HUES6 (cell line): ENCODE results near the gene PNPLA7.

Source experiments
- H3K27ac ChIP-seq: 2 replicates; pipeline ENCODE4 v1.7.0; 2013; ENCODE audit warnings: low read depth, mild to moderate bottlenecking, low read length, inconsistent platforms
- H3K27me3 ChIP-seq: 2 replicates; pipeline ENCODE4 v1.6.1; 2013; ENCODE audit warnings: low read length; ENCODE audit not compliant: control insufficient read depth, insufficient read depth
- H3K36me3 ChIP-seq: 2 replicates; pipeline ENCODE4 v1.6.1; 2013; ENCODE audit warnings: low read length; ENCODE audit not compliant: control insufficient read depth, insufficient read depth
- H3K4me1 ChIP-seq: 2 replicates; pipeline ENCODE4 v1.6.1; 2013; ENCODE audit warnings: low read length; ENCODE audit not compliant: control insufficient read depth, insufficient read depth
- H3K4me3 ChIP-seq: 2 replicates; pipeline ENCODE4 v1.5.1; 2013; ENCODE audit warnings: low read depth, low read length
- H3K9ac ChIP-seq: one replicate; pipeline ENCODE4 v1.6.1; 2013; ENCODE audit warnings: mild to moderate bottlenecking, low read length
- H3K9me3 ChIP-seq: 2 replicates; pipeline ENCODE4 v1.6.1; 2013; ENCODE audit warnings: low read depth, low read length; ENCODE audit not compliant: control insufficient read depth, insufficient read depth

The PNPLA7 gene

GRCh38 chr9:137437691-137438590, 112.3 kb downstream of the PNPLA7 start:
- H3K9ac ChIP-seq: no peak overlapping the region
- H3K27me3 ChIP-seq: peaks cover 6% of the 10 kb centered on the region
- no peak overlapping the region for H3K27ac ChIP-seq
- no peaks in the 10 kb centered on the region for H3K9me3 ChIP-seq
- H3K36me3 ChIP-seq: no peaks in the 10 kb centered on the region
- no peaks in the 10 kb centered on the region for H3K4me1 ChIP-seq
- no peak overlapping the region for H3K4me3 ChIP-seq

- Histone ChIP-seq H3K27me3 (peaks cover 2% of the 10 kb centered on the region; the same call in 1 of the 2 replicates), H3K4me1 (no peaks in the 10 kb centered on the region), H3K27ac (no peak overlapping the region), H3K9me3 (no peaks in the 10 kb centered on the region), H3K4me3 (no peak overlapping the region), H3K36me3 (no peaks in the 10 kb centered on the region), H3K9ac (no peak overlapping the region)
These were observed 113.2 kb downstream of the PNPLA7 start for GRCh38 chr9:137436761-137437600.

DNA sequence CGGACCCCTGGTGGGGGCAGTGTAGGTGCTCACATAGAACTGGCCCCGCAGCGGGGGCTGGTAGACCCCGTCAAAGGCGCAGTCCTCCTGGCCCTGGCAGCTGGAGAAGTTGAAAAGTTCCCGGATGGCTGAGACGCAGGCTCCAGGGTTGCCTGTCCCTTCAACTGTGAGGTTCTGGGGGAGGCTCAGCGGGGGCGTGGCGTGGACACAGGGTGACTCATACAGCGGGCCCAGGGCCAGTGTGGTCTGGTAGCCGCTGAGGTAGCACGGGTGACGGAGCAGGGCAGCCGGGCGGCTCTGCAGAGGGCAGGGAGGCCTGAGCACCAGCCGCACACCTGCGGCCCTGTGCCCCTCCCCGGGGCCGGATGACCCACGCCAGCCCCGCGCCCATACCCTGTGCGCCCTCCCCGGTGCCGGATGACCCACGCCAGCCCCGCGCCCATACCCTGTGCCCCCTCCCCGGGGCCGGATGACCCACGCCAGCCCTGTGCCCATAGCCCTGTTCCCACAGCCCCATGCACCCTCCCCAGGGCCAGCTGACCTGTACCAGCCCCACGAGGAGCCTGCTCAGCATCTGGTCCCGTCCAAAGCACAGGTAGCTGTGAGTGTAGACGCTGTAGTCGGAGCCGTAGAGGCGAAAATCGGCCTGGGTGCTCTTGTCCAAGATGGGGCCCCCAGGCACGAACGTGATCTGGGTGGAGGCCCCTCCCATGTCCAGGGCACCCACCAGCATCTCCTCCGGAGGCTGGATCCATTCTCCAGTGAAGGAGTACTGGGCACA, 114.0 kb downstream of the PNPLA7 start:
- H3K4me3 ChIP-seq: no peak overlapping the region
- H3K9me3 ChIP-seq: no peaks in the 10 kb centered on the region
- H3K27me3 ChIP-seq: no peaks in the 10 kb centered on the region
- no peak overlapping the region for H3K27ac ChIP-seq
- no peak overlapping the region for H3K9ac ChIP-seq
- no peaks in the 10 kb centered on the region for H3K36me3 ChIP-seq
- H3K4me1 ChIP-seq: no peaks in the 10 kb centered on the region

DNA sequence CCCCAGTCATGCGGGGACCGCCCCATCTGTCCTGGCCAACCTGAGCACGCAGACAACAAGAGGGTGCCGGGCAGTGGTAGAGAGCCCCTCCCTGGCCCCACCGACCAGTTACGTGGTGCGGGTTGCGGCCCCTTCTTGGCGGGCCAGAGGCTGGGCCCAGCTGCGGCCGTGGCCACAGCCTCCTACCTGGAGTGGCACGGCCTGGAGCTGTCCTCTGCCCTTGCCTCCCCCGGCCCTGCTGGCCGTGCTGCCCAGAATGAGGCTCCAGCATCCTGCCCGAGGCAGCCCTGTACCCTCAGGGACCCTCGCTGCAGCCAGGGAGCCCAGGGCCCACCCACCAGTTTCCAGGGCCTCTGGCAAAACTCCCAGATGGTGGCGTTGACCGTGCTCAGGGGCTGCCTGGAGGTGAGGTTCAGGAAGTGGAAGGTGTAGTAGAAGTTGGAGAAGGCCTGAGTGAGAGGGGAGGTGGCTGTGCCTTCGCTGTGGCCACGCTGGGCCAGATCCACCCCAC, 114.8 kb downstream of the PNPLA7 start:
- H3K9ac ChIP-seq: no peak overlapping the region
- no peak overlapping the region for H3K27ac ChIP-seq
- no peaks in the 10 kb centered on the region for H3K27me3 ChIP-seq

GRCh38 chr9:137434498-137435380, 115.5 kb downstream of the PNPLA7 start:
- no peaks in the 10 kb centered on the region for H3K36me3 ChIP-seq
- no peak overlapping the region for H3K27ac ChIP-seq
- H3K4me1 ChIP-seq: peaks cover 3% of the 10 kb centered on the region; the same call in 1 of the 2 replicates
- no peak overlapping the region for H3K9ac ChIP-seq
- no peaks in the 10 kb centered on the region for H3K27me3 ChIP-seq
- no peaks in the 10 kb centered on the region for H3K9me3 ChIP-seq
- H3K4me3 ChIP-seq: no peak overlapping the region

More for the DNA sequence above, 114.8 kb downstream of the PNPLA7 start:
- H3K36me3 ChIP-seq: no peaks in the 10 kb centered on the region
- H3K4me3 ChIP-seq: no peak overlapping the region
- H3K4me1 ChIP-seq: 0 out of 2 replicates have a peak, but pooled peaks cover 1% of the 10 kb centered on the region
- H3K9me3 ChIP-seq: no peaks in the 10 kb centered on the region

- Histone ChIP-seq H3K27me3 (no peaks in the 10 kb centered on the region), H3K4me3 (no peak overlapping the region), H3K27ac (no peak overlapping the region), H3K36me3 (no peaks in the 10 kb centered on the region), H3K9ac (no peak overlapping the region), H3K9me3 (no peaks in the 10 kb centered on the region), H3K4me1 (peaks cover 3% of the 10 kb centered on the region; the same call in 1 of the 2 replicates)
These were observed 116.2 kb downstream of the PNPLA7 start for GRCh38 chr9:137433916-137434431.

- H3K36me3 ChIP-seq: no peaks in the 10 kb centered on the region
- no peak overlapping the region for H3K27ac ChIP-seq
- H3K9ac ChIP-seq: no peak overlapping the region
- no peak overlapping the region for H3K4me3 ChIP-seq
- H3K4me1 ChIP-seq: peaks cover 3% of the 10 kb centered on the region; the same call in 1 of the 2 replicates
- H3K9me3 ChIP-seq: no peaks in the 10 kb centered on the region
- no peaks in the 10 kb centered on the region for H3K27me3 ChIP-seq
These were observed 116.8 kb downstream of the PNPLA7 start for GRCh38 chr9:137433349-137433915.

- H3K27ac ChIP-seq: no peak overlapping the region
- H3K36me3 ChIP-seq: no peaks in the 10 kb centered on the region
- H3K9me3 ChIP-seq: no peaks in the 10 kb centered on the region
- H3K27me3 ChIP-seq: no peaks in the 10 kb centered on the region
- H3K4me3 ChIP-seq: no peak overlapping the region
- peaks cover 3% of the 10 kb centered on the region; the same call in 1 of the 2 replicates for H3K4me1 ChIP-seq
- no peak overlapping the region for H3K9ac ChIP-seq
These were observed 117.4 kb downstream of the PNPLA7 start for GRCh38 chr9:137432687-137433348.

DNA sequence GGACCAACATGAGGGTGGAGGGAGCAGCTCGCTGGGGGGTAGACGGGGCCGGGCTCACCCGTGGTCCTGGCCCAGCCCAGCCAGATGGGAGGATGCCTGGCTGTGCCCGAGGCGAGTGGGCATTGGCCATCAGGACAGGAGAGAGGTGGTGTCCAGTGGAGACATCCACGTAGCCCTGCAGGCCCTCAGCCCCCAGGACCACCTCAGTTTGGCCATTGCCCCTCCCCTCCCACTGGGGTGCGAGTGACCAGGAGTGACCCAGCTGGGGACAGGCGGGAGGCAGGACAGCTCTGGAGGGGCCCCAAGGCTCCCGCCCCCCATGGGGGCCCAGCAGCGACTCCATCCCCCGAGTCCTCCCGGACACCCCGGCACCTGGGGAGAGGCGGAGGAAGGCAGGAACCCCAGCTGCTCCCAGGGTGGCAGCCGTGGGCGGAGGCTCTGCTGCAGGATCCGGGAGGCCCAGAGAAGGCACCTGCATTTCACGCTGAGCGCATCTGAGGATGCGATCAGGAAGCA, 118.7 kb downstream of the PNPLA7 start:
- H3K4me1 ChIP-seq: peaks cover 3% of the 10 kb centered on the region; the same call in 1 of the 2 replicates
- H3K9ac ChIP-seq: no peak overlapping the region
- no peaks in the 10 kb centered on the region for H3K27me3 ChIP-seq
- no peak overlapping the region for H3K4me3 ChIP-seq
- no peaks in the 10 kb centered on the region for H3K9me3 ChIP-seq
- no peaks in the 10 kb centered on the region for H3K36me3 ChIP-seq
- no peak overlapping the region for H3K27ac ChIP-seq
